OCI-M1 (cell line): Measurements from ENCODE around the gene PI3.
"Not testable (repeated sequence)": the region's sequence is repeated elsewhere in the genome, so short reads cannot be mapped to it uniquely, and the experiment has no call there.

ENCODE experiments used
- DNase-seq: peaks from one replicate; lab custom pipeline; 2025; lab: John Stamatoyannopoulos, UW

Gene PI3

GRCh38 chr20:45174434-45175364 is at the start of gene PI3:
TSS of gene PI3 (plus strand) at chr20:45174902. CDS start at chr20:45174923, 21 bp downstream.
- DNase-seq, result no peak

GRCh38 chr20:45128099-45128498 is 46.6 kb upstream of the PI3 start:
- DNase-seq, result no peak

GRCh38 chr20:45136911-45137310 is 37.8 kb upstream of the PI3 start:
- DNase-seq, result no peak

GRCh38 chr20:45138561-45139300 is 36.0 kb upstream of the PI3 start:
- peak; percentile 83 for DNase-seq

GRCh38 chr20:45139733-45140375 is 34.8 kb upstream of the PI3 start:
- not testable (repeated sequence) for DNase-seq

GRCh38 chr20:45140836-45141235 is 33.9 kb upstream of the PI3 start:
- DNase-seq, result no peak

GRCh38 chr20:45149062-45149461 is 25.6 kb upstream of the PI3 start:
- no peak for DNase-seq

GRCh38 chr20:45152405-45152804 is 22.3 kb upstream of the PI3 start:
- no peak for DNase-seq

- no peak for DNase-seq
These were observed 21.6 kb upstream of the PI3 start for GRCh38 chr20:45153147-45153546.

- peak; percentile 31 for DNase-seq
These were observed 20.9 kb upstream of the PI3 start for GRCh38 chr20:45153752-45154151.

GRCh38 chr20:45154183-45154582 is 20.5 kb upstream of the PI3 start:
- DNase-seq, result no peak

- DNase-seq, result not testable (repeated sequence)
These were observed 19.9 kb upstream of the PI3 start for GRCh38 chr20:45154794-45155193.

GRCh38 chr20:45156713-45157112 is 18.0 kb upstream of the PI3 start:
- no peak for DNase-seq

- DNase-seq, result no peak
These were observed 16.7 kb upstream of the PI3 start for GRCh38 chr20:45157962-45158361.

- DNase-seq, result no peak
These were observed 11.5 kb upstream of the PI3 start for GRCh38 chr20:45163083-45163803.

- DNase-seq, result no peak
These were observed 9.8 kb upstream of the PI3 start for GRCh38 chr20:45164906-45165305.

- no peak for DNase-seq
These were observed 1.2 kb upstream of the PI3 start for GRCh38 chr20:45173522-45173921.

GRCh38 chr20:45176526-45177267 is 2.0 kb downstream of the PI3 start:
- no peak for DNase-seq

GRCh38 chr20:45179166-45179565 is 4.5 kb downstream of the PI3 start:
- no peak for DNase-seq

- DNase-seq, result no peak
These were observed 6.9 kb downstream of the PI3 start for GRCh38 chr20:45181639-45182038.

GRCh38 chr20:45183084-45183483 is 8.4 kb downstream of the PI3 start:
- no peak for DNase-seq
